ENCODE results near the gene SNX14. TPM values are rescaled to one million over a fixed set of nuclear protein-coding genes. Genes with fewer than 3 reads are reported as not detected.
A peak's percentile ranks its signal among the peaks of the same experiment; 100 is the strongest.

Gene SNX14
- 43.1 TPM for polyA plus RNA-seq (2012; ENCODE audit: insufficient read length, low read depth)

GRCh38 chr6:85593438-85594196 is at the start of gene SNX14:
TSS of gene SNX14 (minus strand) at chr6:85593858. CDS start at chr6:85593718, 140 bp downstream.
- no peak for TF ChIP-seq SIN3A (IDR thresholded peaks at IDR 0.05; ENCODE audit: borderline replicate concordance, insufficient read depth, low read length)
- TF ChIP-seq POLR2AphosphoS5 (IDR thresholded peaks at IDR 0.05; ENCODE audit: low read depth, low read length) = peak; percentile 47
- TF ChIP-seq FOXP2 (optimal IDR thresholded peaks at IDR 0.05; ENCODE audit: borderline replicate concordance, extremely low read depth, extremely low read length, insufficient read depth) = peak; percentile 86

- TF ChIP-seq POLR2AphosphoS5 (IDR thresholded peaks at IDR 0.05; ENCODE audit: low read depth, low read length) (peak; percentile 92), SIN3A (IDR thresholded peaks at IDR 0.05; ENCODE audit: borderline replicate concordance, insufficient read depth, low read length) (peak; percentile 79; the same call in 1 of the 2 replicates), FOXP2 (optimal IDR thresholded peaks at IDR 0.05; ENCODE audit: borderline replicate concordance, extremely low read depth, extremely low read length, insufficient read depth) (peak; percentile 73), REST (IDR thresholded peaks at IDR 0.05; ENCODE audit: insufficient read depth in 1 of 2, low read depth in 2 of 2, low read length in 2 of 2) (peak; percentile 31; a peak in 2 of 4 replicates), TAF1 (IDR thresholded peaks at IDR 0.05; ENCODE audit: borderline replicate concordance, insufficient read depth, low read length) (peak; percentile 86)
Observed at GRCh38 chr6:85642774-85643536, 49.3 kb upstream of the SNX14 start, which contains the start of gene SYNCRIP. TSS of gene SYNCRIP (minus strand) at chr6:85642886. CDS start at chr6:85641439, 1,447 bp downstream.

- TF ChIP-seq FOXP2 (optimal IDR thresholded peaks at IDR 0.05; ENCODE audit: borderline replicate concordance, extremely low read depth, extremely low read length, insufficient read depth) = no peak
- no peak for TF ChIP-seq POLR2AphosphoS5 (IDR thresholded peaks at IDR 0.05; ENCODE audit: low read depth, low read length)
- TF ChIP-seq TAF1 (IDR thresholded peaks at IDR 0.05; ENCODE audit: borderline replicate concordance, insufficient read depth, low read length) = no peak
- no peak for TF ChIP-seq SIN3A (IDR thresholded peaks at IDR 0.05; ENCODE audit: borderline replicate concordance, insufficient read depth, low read length)
- TF ChIP-seq REST (IDR thresholded peaks at IDR 0.05; ENCODE audit: insufficient read depth in 1 of 2, low read depth in 2 of 2, low read length in 2 of 2) = no peak
Observed at GRCh38 chr6:85641897-85642773, 48.5 kb upstream of the SNX14 start.

GRCh38 chr6:85641522-85641896 is 47.9 kb upstream of the SNX14 start:
- TF ChIP-seq SIN3A (IDR thresholded peaks at IDR 0.05; ENCODE audit: borderline replicate concordance, insufficient read depth, low read length) = no peak
- 0 out of 2 replicates have a peak, but pooled peaks have one; percentile 23 for TF ChIP-seq POLR2AphosphoS5 (IDR thresholded peaks at IDR 0.05; ENCODE audit: low read depth, low read length)
- no peak for TF ChIP-seq TAF1 (IDR thresholded peaks at IDR 0.05; ENCODE audit: borderline replicate concordance, insufficient read depth, low read length)

- TF ChIP-seq REST (IDR thresholded peaks at IDR 0.05; ENCODE audit: insufficient read depth in 1 of 2, low read depth in 2 of 2, low read length in 2 of 2) (no peak), FOXP2 (optimal IDR thresholded peaks at IDR 0.05; ENCODE audit: borderline replicate concordance, extremely low read depth, extremely low read length, insufficient read depth) (no peak), SIN3A (IDR thresholded peaks at IDR 0.05; ENCODE audit: borderline replicate concordance, insufficient read depth, low read length) (0 out of 2 replicates have a peak, but pooled peaks have one; percentile 7)
Observed at GRCh38 chr6:85640821-85641220, 47.2 kb upstream of the SNX14 start.

Data from PFSK-1 (cell line).